Esophagus muscularis mucosa (tissue), 4 donors: ENCODE measurements around the gene RAB1A.

Source experiments
- EP300 ChIP-seq: sonication (generic); formaldehyde crosslinking; IDR thresholded peaks from one replicate; pipeline ENCODE4 v1.6.1; 2017; ENCODE audit warnings: antibody characterized with exemption
- POLR2A ChIP-seq: fragments of 450-650 bp; IDR thresholded peaks from one replicate; pipeline ENCODE4 v1.6.1; 2017; ENCODE audit warnings: antibody characterized with exemption, moderate library complexity, mild to moderate bottlenecking, low read depth
- POLR2AphosphoS5 ChIP-seq, 2 donors: sonication (generic); formaldehyde crosslinking; IDR thresholded peaks; one replicate each; pipeline ENCODE4 v1.6.1; 2017; ENCODE audit warnings: antibody characterized with exemption in 2 of 2
- TF ChIP-seq, protein P1 (sequence below), 3 experiments: fragments of 200-600 bp in 2 of 3; fragments of 450-650 bp in 1 of 3; sonication (generic) in 2 of 3; IDR thresholded peaks; one replicate each; pipeline ENCODE4 v1.5.1; 2017 to 2019; ENCODE audit warnings: antibody characterized with exemption in 3 of 3, mild to moderate bottlenecking in 2 of 3, moderate library complexity in 1 of 3

DNA sequence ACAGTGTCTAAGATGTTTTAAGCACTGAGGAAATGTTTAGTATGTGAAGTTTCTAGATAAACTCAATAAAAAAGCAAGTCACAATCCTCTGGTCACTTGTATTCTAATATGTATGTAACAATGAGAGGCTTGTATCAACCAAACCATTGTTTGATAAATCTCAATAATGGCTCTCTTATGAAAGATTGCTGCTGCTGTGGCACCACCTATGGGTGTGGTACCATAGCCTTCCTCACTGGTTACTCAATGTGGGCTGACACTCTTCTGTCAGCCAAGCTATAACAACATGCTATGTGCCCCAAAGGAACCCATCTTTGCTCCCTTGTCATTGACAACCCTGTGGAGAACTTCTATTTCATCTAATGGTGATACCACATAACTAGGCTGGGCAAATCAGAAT is 12.6 kb upstream of the RAB1A start:
- TF ChIP-seq, protein P1, sequence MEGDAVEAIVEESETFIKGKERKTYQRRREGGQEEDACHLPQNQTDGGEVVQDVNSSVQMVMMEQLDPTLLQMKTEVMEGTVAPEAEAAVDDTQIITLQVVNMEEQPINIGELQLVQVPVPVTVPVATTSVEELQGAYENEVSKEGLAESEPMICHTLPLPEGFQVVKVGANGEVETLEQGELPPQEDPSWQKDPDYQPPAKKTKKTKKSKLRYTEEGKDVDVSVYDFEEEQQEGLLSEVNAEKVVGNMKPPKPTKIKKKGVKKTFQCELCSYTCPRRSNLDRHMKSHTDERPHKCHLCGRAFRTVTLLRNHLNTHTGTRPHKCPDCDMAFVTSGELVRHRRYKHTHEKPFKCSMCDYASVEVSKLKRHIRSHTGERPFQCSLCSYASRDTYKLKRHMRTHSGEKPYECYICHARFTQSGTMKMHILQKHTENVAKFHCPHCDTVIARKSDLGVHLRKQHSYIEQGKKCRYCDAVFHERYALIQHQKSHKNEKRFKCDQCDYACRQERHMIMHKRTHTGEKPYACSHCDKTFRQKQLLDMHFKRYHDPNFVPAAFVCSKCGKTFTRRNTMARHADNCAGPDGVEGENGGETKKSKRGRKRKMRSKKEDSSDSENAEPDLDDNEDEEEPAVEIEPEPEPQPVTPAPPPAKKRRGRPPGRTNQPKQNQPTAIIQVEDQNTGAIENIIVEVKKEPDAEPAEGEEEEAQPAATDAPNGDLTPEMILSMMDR (IDR thresholded peaks at IDR 0.05), result no peak
- TF ChIP-seq POLR2A (no peak), POLR2AphosphoS5 (IDR thresholded peaks at IDR 0.05) (no peak), EP300 (no peak)
